Peyer's patch (tissue), 4 donors: ENCODE data around the gene TBX6. TPM values are rescaled to one million over a fixed set of nuclear protein-coding genes. Genes with fewer than 3 reads are reported as not detected.

Experiments
- DNase-seq, 3 donors: peaks; one replicate each; pipeline ENCODE4 v3.0.0-alpha.2; 2017 to 2019
- H3K27ac ChIP-seq, 4 donors: fragments of 200-600 bp; sonication (generic); one replicate each; pipeline ENCODE4 v1.5.1; 2016 to 2019
- H3K27me3 ChIP-seq, 2 donors: fragments of 200-600 bp; sonication (generic); one replicate each; pipeline ENCODE4 v1.5.1; 2019
- H3K36me3 ChIP-seq, 3 donors: fragments of 200-600 bp; sonication (generic); one replicate each; pipeline ENCODE4 v1.5.1; 2016 to 2019
- H3K4me1 ChIP-seq, 4 donors: fragments of 200-600 bp; sonication (generic); one replicate each; pipeline ENCODE4 v1.5.1; 2016 to 2019
- H3K4me3 ChIP-seq, 4 donors: fragments of 200-600 bp; sonication (generic); 1 replicate in 3 of 4; 2 replicates in 1 of 4; pipeline ENCODE4 v1.5.1; 2016 to 2019; ENCODE audit warnings: mild to moderate bottlenecking in 1 of 4
- H3K9me3 ChIP-seq, 4 donors: fragments of 200-600 bp; sonication (generic); one replicate each; pipeline ENCODE4 v1.5.1; 2016 to 2019; ENCODE audit warnings: mild to moderate bottlenecking in 1 of 4
- CTCF ChIP-seq, 6 experiments: fragments of 450-650 bp in 4 of 6; fragments of 200-600 bp in 2 of 6; sonication (generic) in 1 of 6; IDR thresholded peaks; one replicate each; pipeline ENCODE4 v1.5.1; 2017 to 2019; ENCODE audit warnings: antibody characterized with exemption in 6 of 6, mild to moderate bottlenecking in 3 of 6, moderate library complexity in 1 of 6
- POLR2A ChIP-seq, 2 donors: fragments of 450-650 bp; IDR thresholded peaks; one replicate each; pipeline ENCODE4 v1.5.1; 2017; ENCODE audit warnings: antibody characterized with exemption in 2 of 2, mild to moderate bottlenecking in 2 of 2, moderate library complexity in 2 of 2
- total RNA-seq, 4 donors: library from RNA; depleted of rRNA; stranded (reverse); fragments of >200 nt; gene quantifications; one replicate each; pipeline ENCODE4 v1.1.0, GENCODE V29; 2016

The TBX6 gene
- 1 to 10 TPM in 3 of 4 donors, under 1 TPM in 1; 0.53 to 3.4 (median 2.2) TPM for total RNA-seq

- H3K36me3 ChIP-seq, result peaks cover 0 to 11% (median 0%) of the 10 kb centered on the region in 3 donors
- peak within 1 kb of the TSS; percentile 41 to 64 (median 56) for H3K4me3 ChIP-seq
- peak; percentile 93 to 97 (median 96) for DNase-seq
- no peaks in the 10 kb centered on the region for H3K27me3 ChIP-seq
- peaks cover 3 to 42% (median 32%) of the 10 kb centered on the region in 4 donors for H3K4me1 ChIP-seq
- H3K27ac ChIP-seq, result peak within 1 kb of the TSS; percentile 79 to 91 (median 84)
- peaks cover 0 to 5% (median under 1%) of the 10 kb centered on the region in 4 donors for H3K9me3 ChIP-seq
- peak; percentile 28 to 37 for TF ChIP-seq POLR2A (IDR thresholded peaks at IDR 0.05)
- peak; percentile 74 to 99 (median 96) for TF ChIP-seq CTCF (IDR thresholded peaks at IDR 0.05)
These were observed at the start of gene TBX6 for GRCh38 chr16:30091474-30092372. Gene TBX6, minus strand, starts transcription at chr16:30091924. Its CDS starts 731 bp downstream, at chr16:30091193.

DNA sequence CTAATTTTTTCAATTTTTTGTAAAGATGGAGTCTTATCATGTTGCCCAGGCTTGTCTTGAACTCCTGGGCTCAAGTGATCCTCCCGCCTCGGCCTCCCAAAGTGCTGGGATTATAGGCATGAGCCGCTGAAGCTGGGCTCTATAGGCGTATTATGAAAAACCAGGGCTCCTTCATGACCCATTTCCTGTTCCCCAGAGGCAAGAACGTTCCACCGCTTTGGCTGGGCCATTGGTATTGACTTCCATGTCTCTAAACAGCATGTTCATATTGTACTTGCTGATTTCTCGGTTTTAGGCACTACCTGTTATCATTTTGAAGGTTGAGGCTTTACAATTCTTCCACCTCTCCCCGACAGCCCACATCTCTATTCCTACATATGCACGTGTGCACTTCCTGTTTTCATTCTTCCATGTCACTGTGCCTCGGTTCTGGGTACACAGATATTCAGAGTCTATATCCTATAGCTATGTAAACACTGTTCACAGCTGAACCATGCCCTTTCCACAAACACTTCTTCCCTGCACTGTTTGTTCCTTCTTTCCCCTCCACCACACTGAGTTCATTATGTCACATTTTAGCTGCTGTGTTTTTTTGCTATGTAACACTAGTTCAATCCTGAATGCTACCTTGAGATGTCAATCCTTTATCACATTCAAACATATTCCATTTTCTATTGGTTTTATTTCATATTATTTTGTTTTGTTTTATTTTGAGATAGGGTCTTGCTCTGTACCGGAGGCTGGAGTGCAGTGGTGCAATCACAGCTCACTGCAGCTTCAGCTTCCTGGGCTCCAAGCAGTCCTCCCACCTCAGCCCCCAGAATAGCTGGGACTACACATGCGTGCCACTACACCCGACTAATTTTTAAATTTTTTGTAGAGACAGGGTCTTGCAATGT, 48.1 kb upstream of the TBX6 start:
- H3K9me3 ChIP-seq, result no peaks in the 10 kb centered on the region
- peak overlapping the region in 3 of 4 donors; percentile 2 to 40 (median 10) for H3K27ac ChIP-seq
- TF ChIP-seq CTCF (IDR thresholded peaks at IDR 0.05) (no peak), POLR2A (IDR thresholded peaks at IDR 0.05) (no peak)
- no peaks in the 10 kb centered on the region for H3K27me3 ChIP-seq
- no peaks in the 10 kb centered on the region for H3K36me3 ChIP-seq
- H3K4me1 ChIP-seq, result no peaks in the 10 kb centered on the region
- DNase-seq, result no peak
- no peak overlapping the region for H3K4me3 ChIP-seq

DNA sequence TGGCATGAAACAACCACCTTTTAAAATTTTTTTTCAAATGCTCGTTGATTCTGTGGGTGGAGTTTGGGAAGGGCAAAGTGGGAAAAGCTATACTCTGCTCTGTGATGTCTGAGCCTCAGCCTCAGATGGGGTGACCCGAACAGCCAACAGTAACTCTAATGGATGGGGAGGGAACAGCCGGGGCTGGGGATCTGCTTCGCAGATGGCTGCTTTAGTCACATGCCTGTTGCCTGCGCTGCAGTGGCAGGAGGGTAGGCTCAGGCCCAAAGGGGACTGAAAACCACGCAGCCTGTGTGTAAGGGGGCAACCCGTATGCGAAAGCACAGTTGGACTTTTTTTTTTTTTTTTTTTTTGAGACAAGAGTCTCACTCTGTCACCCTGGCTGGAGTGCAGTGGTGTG, 46.2 kb upstream of the TBX6 start:
- Histone ChIP-seq H3K27me3 (no peaks in the 10 kb centered on the region), H3K27ac (no peak overlapping the region), H3K4me1 (no peaks in the 10 kb centered on the region), H3K36me3 (no peaks in the 10 kb centered on the region), H3K9me3 (no peaks in the 10 kb centered on the region), H3K4me3 (no peak overlapping the region)
- no peak for TF ChIP-seq POLR2A (IDR thresholded peaks at IDR 0.05)
- no peak for TF ChIP-seq CTCF (IDR thresholded peaks at IDR 0.05)
- DNase-seq, result no peak

DNA sequence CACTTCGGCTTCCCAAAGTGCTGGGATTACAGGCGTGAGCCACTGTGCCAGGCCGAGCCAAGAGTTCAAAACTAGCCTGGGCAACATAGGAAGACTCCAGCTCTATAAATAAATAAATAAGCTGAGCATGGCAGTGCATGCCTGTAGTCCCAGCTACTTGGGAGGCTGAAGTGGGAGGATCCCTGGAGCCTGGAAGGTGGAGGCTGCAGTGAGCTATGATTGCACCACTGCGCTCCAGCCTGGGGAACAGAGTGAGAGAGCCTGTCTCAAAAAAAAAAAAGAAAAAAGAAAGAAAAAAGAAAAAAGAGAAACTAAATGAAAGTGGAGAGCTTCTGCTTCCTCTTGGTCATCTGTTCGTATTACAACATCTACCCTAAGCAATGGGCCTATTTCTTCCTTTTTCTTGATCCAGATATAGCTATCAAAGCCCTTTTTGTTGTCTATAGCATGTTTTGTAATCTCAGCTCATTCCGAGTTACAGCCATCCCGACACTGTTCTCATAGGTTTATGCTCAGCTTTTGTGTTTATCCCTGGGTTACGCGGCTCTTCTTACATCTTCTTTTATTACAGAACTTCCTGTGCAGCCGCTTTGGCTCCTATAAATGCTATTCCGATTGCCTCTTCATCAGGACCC, 45.4 kb upstream of the TBX6 start:
- Histone ChIP-seq H3K27ac (no peak overlapping the region), H3K4me3 (no peak overlapping the region), H3K4me1 (no peaks in the 10 kb centered on the region), H3K9me3 (no peaks in the 10 kb centered on the region), H3K36me3 (no peaks in the 10 kb centered on the region), H3K27me3 (no peaks in the 10 kb centered on the region)
- TF ChIP-seq CTCF (IDR thresholded peaks at IDR 0.05) (no peak), POLR2A (IDR thresholded peaks at IDR 0.05) (no peak)
- DNase-seq, result no peak

GRCh38 chr16:30132591-30132990, 40.9 kb upstream of the TBX6 start:
- no peaks in the 10 kb centered on the region for H3K27me3 ChIP-seq
- H3K4me1 ChIP-seq, result no peaks in the 10 kb centered on the region
- no peak overlapping the region for H3K27ac ChIP-seq
- no peak for DNase-seq
- no peak for TF ChIP-seq POLR2A (IDR thresholded peaks at IDR 0.05)
- no peak for TF ChIP-seq CTCF (IDR thresholded peaks at IDR 0.05)
- no peaks in the 10 kb centered on the region for H3K36me3 ChIP-seq
- H3K9me3 ChIP-seq, result no peaks in the 10 kb centered on the region
- no peak overlapping the region for H3K4me3 ChIP-seq
